Fibroblast of lung (primary cell): ENCODE data around the gene KRTCAP2. TPM values are rescaled to one million over a fixed set of nuclear protein-coding genes. Genes with fewer than 3 reads are reported as not detected.

Experiments used
- DNase-seq, 2 donors: peaks; one replicate each; pipeline versions ENCODE4 v3.0.0 to v3.0.0-alpha.2; 2010; ENCODE audit warnings: low read depth in 2 of 2
- H2AFZ ChIP-seq: 2 replicates; pipeline ENCODE4 v1.5.1; 2012; ENCODE audit warnings: low read length, control low read depth, inconsistent platforms
- H3K27ac ChIP-seq: 2 replicates; pipeline ENCODE4 v1.5.1; 2011; ENCODE audit warnings: low read length, control low read depth; ENCODE audit not compliant: insufficient read depth
- H3K27me3 ChIP-seq: 2 replicates; pipeline ENCODE4 v1.5.1; 2011; ENCODE audit warnings: mild to moderate bottlenecking, low read length; ENCODE audit not compliant: control insufficient read depth, insufficient read depth
- H3K36me3 ChIP-seq: 2 replicates; pipeline ENCODE4 v1.5.1; 2011; ENCODE audit warnings: low read length; ENCODE audit not compliant: control insufficient read depth, insufficient read depth
- H3K4me1 ChIP-seq: 2 replicates; pipeline ENCODE4 v1.5.1; 2011; ENCODE audit warnings: low read length; ENCODE audit not compliant: control insufficient read depth, insufficient read depth; ENCODE audit errors: extremely low read depth
- H3K4me2 ChIP-seq: 2 replicates; pipeline ENCODE4 v1.5.1; 2011; ENCODE audit warnings: low read length, control low read depth; ENCODE audit not compliant: insufficient read depth; ENCODE audit errors: extremely low read depth
- H3K4me3 ChIP-seq, 4 experiments: fragments of 200-600 bp in 1 of 4; sonication (generic) in 1 of 4; replicated peaks in 1 of 4; 2 replicates each; pipeline ENCODE4 v1.5.1; 2011 to 2016; ENCODE audit warnings: low read length in 4 of 4, low read depth in 3 of 4, mild to moderate bottlenecking in 3 of 4, control low read depth in 2 of 4, inconsistent platforms in 1 of 4, mixed read lengths in 1 of 4; ENCODE audit not compliant: insufficient read depth in 1 of 4; ENCODE audit errors: control extremely low read depth in 1 of 4
- H3K79me2 ChIP-seq: 2 replicates; pipeline ENCODE4 v1.5.1; 2012; ENCODE audit warnings: mild to moderate bottlenecking, low read length, inconsistent platforms; ENCODE audit not compliant: control insufficient read depth, insufficient read depth
- H3K9ac ChIP-seq: 2 replicates; pipeline ENCODE4 v1.5.1; 2011; ENCODE audit warnings: mild to moderate bottlenecking, low read length, control low read depth; ENCODE audit not compliant: insufficient read depth
- H3K9me3 ChIP-seq: 2 replicates; pipeline ENCODE4 v1.5.1; 2012; ENCODE audit warnings: low read depth, low read length; ENCODE audit not compliant: control insufficient read depth, insufficient read depth
- H4K20me1 ChIP-seq: 2 replicates; pipeline ENCODE4 v1.5.1; 2011; ENCODE audit warnings: low read length; ENCODE audit not compliant: control insufficient read depth, insufficient read depth; ENCODE audit errors: extremely low read depth
- CTCF ChIP-seq, 2 donors: IDR thresholded peaks in 1 of 2; conservative IDR thresholded peaks in 1 of 2; 1 replicate in 1 of 2; 2 replicates in 1 of 2; pipeline ENCODE4 v1.5.1; 2011 to 2012; ENCODE audit warnings: low read length in 2 of 2, control low read depth in 1 of 2, inconsistent platforms in 1 of 2, low read depth in 1 of 2, mild to moderate bottlenecking in 1 of 2
- EZH2 ChIP-seq: IDR thresholded peaks from 2 replicates; pipeline ENCODE4 v1.5.1; 2012; ENCODE audit warnings: low read length, control low read depth, mild to moderate bottlenecking; ENCODE audit errors: missing control alignments
- polyA plus RNA-seq, 2 donors: library from polyadenylated mRNA; depleted of rRNA in 1 of 2; stranded (reverse) in 1 of 2; unstranded in 1 of 2; fragments of >200 nt; gene quantifications; 2 replicates each; pipeline ENCODE4 v1.2.1, GENCODE V29; 2011 to 2012; ENCODE audit warnings: missing spikeins in 1 of 2
- total RNA-seq: library from RNA; depleted of rRNA; stranded (reverse); fragments of >200 nt; gene quantifications from 2 replicates; pipeline ENCODE4 v1.2.1, GENCODE V29; 2014

KRTCAP2 gene
- total and polyA plus RNA-seq, 2 donors (not counting 1 experiment from before 2014, with no cell fraction given) = 123 to 125 TPM

- H3K9ac ChIP-seq = no peak overlapping the region
- no peaks in the 10 kb centered on the region for H3K27me3 ChIP-seq
- H3K4me2 ChIP-seq = no peak overlapping the region
- H3K9me3 ChIP-seq = no peaks in the 10 kb centered on the region
- H2AFZ ChIP-seq = no peak overlapping the region
- TF ChIP-seq EZH2 (no peak), CTCF (conservative IDR thresholded peaks at IDR 0.05 in 1 of 2, IDR thresholded peaks at IDR 0.05 in 1 of 2; ENCODE audit: low read depth in 1 of 2, low read length in 2 of 2) (no peak)
- H3K4me3 ChIP-seq = no peak overlapping the region
- peaks cover 5% of the 10 kb centered on the region for H3K36me3 ChIP-seq
- H4K20me1 ChIP-seq = no peaks in the 10 kb centered on the region
- no peak for DNase-seq
- H3K4me1 ChIP-seq = no peaks in the 10 kb centered on the region
- H3K27ac ChIP-seq = no peak overlapping the region
- H3K79me2 ChIP-seq = no peaks in the 10 kb centered on the region
These were observed 13.1 kb upstream of the KRTCAP2 start for GRCh38 chr1:155186067-155186793.

GRCh38 chr1:155185783-155186066 is 12.6 kb upstream of the KRTCAP2 start:
- no peak overlapping the region for H3K27ac ChIP-seq
- no peaks in the 10 kb centered on the region for H3K4me1 ChIP-seq

More at GRCh38 chr1:155185783-155186066, 12.6 kb upstream of the KRTCAP2 start:
- Histone ChIP-seq H3K9ac (no peak overlapping the region), H3K9me3 (no peaks in the 10 kb centered on the region), H3K36me3 (peaks cover 5% of the 10 kb centered on the region), H4K20me1 (no peaks in the 10 kb centered on the region), H2AFZ (no peak overlapping the region), H3K79me2 (no peaks in the 10 kb centered on the region), H3K4me3 (no peak overlapping the region), H3K4me2 (no peak overlapping the region), H3K27me3 (no peaks in the 10 kb centered on the region)
- no peak for DNase-seq
- TF ChIP-seq CTCF (conservative IDR thresholded peaks at IDR 0.05 in 1 of 2, IDR thresholded peaks at IDR 0.05 in 1 of 2; ENCODE audit: low read depth in 1 of 2, low read length in 2 of 2) = no peak
